Activated naive CD8-positive, alpha-beta T cell treated with anti-CD3 and anti-CD28 coated beads, Interleukin-2, amount 50 U/mL, for 16 hours (primary cell): Measurements from ENCODE around the gene ARFGEF2.
A peak's percentile ranks its signal among the peaks of the same experiment; 100 is the strongest.
"Not testable (repeated sequence)": the region's sequence is repeated elsewhere in the genome, so short reads cannot be mapped to it uniquely, and the experiment has no call there.

Source experiments
- DNase-seq: peaks from one replicate; pipeline ENCODE4 v3.0.0-alpha.2; 2020; ENCODE audit warnings: low read depth, low spot score

The ARFGEF2 gene

DNA sequence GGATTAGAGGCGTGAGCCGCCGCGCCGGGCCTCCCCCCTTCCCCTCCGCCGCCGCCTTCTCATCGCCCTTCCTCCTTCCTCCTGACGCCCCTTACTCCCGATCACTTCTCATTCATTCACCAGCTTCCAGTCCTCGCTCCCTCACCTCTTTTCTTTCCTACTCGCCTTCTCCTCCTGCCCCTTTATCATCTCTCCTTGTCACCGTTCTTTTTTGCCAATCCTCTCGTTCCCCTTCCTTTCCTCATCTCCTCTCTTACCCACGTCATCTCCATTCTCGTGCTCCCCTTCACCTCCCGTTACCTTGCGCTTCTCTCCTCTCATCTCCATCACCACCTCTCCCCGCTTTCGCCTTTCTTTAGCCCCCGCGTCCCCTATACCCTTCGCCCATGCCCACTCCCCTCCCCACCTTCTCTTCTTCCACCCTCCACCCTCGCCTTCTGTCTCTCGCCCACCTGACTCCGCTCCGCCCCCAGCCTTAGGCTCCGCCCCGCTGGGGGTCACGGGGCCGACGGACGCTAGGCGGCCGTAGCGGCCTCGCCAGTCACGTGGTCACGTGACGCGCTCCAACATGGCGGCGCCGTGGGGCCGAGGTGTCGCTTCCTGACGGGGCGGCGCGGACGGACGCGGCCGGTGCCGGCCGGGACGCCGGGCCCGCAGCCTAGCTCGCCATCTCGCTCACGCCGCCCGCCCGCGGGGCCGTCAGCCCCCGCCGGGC, at the start of gene ARFGEF2:
ARFGEF2 (plus strand) TSS at position 544 of the 715 bp plus-strand sequence. CDS start 179 bp downstream, outside the sequence.
- DNase-seq: peak; percentile 83

DNA sequence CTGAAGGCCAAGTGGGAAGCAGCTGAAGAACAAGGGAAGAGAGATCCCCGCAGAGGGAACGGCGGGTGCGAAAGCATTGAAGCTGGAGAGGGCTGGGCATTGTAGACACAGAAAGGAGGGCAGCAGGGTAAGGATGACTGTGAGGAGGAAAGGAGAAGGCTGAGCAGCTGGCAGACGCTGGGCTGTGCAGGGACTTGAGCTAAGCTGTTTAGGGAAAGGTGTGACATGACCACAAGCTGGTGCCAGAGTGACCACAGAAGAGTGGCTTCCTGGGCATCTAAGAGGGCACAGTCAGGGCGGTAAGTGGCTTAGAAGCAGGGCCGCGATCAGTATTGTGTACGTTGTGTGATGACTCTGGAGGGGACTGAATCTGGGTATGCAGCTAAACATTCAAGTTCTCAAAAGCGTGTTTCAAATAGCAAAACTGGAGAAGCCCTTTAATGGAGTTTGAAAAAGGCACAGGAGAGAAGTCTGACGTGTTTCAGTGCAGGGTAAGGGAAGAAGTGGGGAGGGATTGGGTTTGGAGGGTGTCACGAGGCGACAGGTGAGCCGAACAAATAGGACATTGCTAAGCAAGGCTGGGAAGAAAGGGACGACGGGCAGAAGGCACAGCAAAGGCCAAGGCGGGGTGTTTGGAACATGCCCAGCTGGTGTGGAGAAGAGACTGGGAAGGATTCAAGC, 46.1 kb upstream of the ARFGEF2 start:
- DNase-seq: no peak

- no peak for DNase-seq
These were observed 45.6 kb upstream of the ARFGEF2 start for GRCh38 chr20:48875914-48876240.

GRCh38 chr20:48877304-48877703, 44.2 kb upstream of the ARFGEF2 start:
- no peak for DNase-seq

DNA sequence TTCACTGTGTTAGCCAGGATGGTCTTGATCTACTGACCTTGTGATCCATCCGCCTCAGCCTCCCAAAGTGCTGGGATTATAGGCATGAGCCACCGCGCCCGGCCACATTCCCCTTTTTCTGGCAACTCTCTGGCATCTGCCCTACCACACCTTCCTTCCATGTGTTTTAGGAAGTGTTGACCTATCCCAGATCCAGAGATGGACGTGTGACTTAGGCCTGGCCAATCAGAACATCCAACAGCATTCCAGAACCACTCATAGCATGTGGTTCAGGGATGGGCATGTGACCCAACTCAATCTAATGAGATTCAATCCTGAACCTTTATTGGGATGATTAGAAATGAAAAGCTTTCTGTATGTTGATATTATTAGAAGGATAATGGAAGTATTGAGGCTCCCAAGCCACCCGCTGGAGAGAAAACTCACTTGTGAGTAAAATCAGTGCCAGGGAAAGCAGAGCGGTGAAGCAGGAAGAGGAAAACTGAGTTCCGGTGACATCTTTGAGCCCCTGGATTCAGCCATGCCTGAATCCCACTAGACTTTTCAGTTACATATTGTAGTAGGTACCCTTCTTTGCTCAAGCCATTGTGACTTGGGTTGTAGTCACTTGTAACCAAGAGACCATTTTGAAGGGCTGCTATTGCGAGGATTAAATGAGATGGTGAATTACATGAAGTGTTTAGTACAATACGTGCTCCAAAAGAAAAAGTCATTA, 42.8 kb upstream of the ARFGEF2 start:
- DNase-seq: no peak

DNA sequence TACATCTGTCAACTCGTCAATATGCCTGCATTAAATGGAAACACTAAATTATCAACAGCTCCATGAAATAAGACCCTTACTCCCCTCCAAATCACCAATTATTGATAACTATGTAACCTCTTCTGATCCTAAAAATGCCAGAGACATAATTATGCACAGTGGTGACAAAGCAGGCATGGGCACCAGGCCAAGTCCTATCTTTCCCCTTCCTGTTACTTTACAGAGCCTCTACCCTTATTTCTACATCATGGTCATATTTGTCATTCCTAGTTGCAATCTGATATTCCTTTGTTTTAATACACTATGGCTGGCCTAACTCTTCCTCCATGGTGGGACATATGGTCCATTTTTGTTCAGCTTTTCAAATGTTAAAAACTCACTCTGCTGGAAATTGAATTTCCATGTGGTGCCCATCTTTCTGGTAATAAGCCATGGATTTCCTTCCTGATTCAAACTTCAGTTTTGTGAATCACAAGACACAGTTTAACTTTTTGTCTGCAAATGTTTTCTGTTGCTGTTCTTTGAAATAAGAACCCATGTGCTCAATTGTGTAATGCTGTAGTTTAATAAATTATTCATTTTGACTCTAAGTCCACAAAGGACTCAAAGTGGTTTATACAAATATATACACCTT, 41.8 kb upstream of the ARFGEF2 start:
- no peak for DNase-seq

- DNase-seq: no peak
These were observed 41.2 kb upstream of the ARFGEF2 start for GRCh38 chr20:48880331-48880730.

- no peak for DNase-seq
These were observed 40.4 kb upstream of the ARFGEF2 start for GRCh38 chr20:48880981-48881657.

GRCh38 chr20:48885237-48885636, 36.3 kb upstream of the ARFGEF2 start:
- no peak for DNase-seq

DNA sequence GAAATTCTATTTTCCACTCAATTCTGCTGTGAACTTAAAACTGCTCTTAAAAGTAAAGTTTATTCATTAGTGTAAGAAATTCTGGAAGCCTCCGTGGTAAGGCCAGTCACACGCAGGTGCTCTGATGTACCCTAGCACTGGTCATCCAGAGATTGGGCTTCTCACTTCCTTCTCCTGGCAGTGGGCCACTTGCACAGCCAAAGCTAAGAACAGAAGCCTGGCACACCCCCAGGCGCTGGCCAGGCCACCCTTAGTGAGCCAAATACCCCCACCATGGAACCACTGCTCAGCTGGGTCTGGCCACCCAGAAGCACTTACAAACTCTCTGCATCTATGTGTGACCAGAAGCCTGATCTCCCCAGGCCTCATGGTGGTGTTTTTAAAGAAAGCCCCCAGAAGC, 35.3 kb upstream of the ARFGEF2 start:
- DNase-seq: no peak

DNA sequence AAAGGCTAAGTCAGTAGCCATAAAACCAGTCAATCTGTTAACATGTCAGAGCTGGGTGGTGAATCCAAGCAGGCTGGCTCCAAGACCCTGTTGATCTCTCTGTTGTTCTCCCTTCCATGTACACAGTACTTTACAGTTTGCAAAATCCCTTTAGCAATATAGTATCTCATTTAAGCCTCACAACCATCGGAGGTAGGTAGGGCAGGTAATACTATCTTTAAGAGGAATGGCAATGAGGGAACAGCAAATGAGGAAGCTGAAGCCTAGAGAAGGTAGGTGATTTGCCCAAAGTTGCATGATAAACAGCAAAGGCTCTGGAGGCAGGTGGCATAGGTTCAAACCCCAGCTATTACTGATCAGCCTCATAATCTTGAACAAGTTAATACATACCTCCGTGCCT, 34.7 kb upstream of the ARFGEF2 start:
- no peak for DNase-seq

DNA sequence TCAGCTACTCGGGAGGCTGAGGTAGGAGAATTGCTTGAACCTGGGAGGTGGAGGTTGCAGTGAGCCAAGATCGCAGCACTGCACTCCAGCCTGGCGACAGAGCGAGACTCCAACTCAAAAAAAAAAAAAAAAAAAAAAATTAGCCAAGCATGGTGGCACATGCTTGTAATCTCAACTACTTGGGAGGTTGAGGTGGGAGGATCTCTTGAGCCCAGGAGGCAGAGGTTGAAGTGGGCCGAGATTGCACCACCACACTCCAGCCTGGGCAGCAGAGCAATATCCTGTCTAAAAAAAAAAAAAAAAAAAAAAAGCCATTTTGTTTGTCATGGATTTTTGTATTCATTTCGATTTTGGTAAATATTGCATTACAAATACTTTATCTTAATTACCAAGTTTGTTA, 33.0 kb upstream of the ARFGEF2 start:
- not testable (repeated sequence) for DNase-seq

GRCh38 chr20:48889140-48889790, 32.2 kb upstream of the ARFGEF2 start:
- DNase-seq: no peak

GRCh38 chr20:48891235-48892048, 30.1 kb upstream of the ARFGEF2 start:
- no peak for DNase-seq

DNA sequence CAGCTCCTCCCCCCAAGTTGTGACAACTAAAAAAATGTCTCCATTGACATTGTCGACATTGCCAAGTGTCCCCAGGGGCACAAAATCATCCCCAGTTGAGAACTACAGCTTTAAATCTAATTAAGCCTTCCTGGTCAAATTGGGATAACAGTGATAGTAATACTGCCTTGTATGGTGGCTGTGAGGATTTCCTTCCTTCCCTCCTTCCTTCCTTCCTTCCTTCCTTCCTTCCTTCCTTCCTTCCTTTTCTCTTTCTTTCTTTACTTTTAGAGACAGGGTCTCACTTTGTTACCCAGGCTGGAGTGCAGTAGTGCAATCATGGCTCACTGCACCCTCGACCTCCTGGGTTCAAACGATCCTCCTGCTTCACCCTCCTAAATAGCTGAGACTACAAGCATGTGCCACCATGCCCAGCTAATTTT, 29.5 kb upstream of the ARFGEF2 start:
- DNase-seq: no peak

- DNase-seq: no peak
These were observed 28.6 kb upstream of the ARFGEF2 start for GRCh38 chr20:48892891-48893290.

DNA sequence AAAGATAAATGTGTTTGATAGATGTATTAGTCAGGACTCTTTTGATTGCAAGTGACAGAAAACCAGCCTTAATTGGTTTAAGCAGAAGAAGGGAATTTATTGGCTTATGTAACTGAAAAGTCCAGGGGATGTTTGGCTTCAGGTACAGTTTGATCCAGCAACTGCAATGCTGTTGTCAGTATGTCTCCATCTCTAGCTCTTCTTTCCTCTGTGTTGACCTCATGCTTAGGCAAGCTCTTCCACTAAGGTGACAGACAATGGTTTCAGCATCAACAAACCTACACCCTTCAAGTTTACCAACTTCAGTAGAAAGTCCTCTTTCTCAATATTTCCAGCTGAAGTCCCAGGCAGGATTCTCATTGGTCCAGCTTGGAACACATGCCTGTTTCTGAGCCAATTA, 28.1 kb upstream of the ARFGEF2 start:
- DNase-seq: no peak

- DNase-seq: no peak
These were observed 24.1 kb upstream of the ARFGEF2 start for GRCh38 chr20:48897305-48898010.

GRCh38 chr20:48898210-48898609, 23.3 kb upstream of the ARFGEF2 start:
- DNase-seq: no peak
